Gastroesophageal sphincter (tissue), 3 donors: Measurements from ENCODE around the gene ITGAE.

ENCODE experiments used
- POLR2A ChIP-seq, 2 donors: fragments of 450-650 bp; IDR thresholded peaks; one replicate each; pipeline ENCODE4 v1.6.1; 2017; ENCODE audit warnings: antibody characterized with exemption in 2 of 2, mild to moderate bottlenecking in 2 of 2, moderate library complexity in 1 of 2
- POLR2AphosphoS5 ChIP-seq: sonication (generic); formaldehyde crosslinking; IDR thresholded peaks from one replicate; pipeline ENCODE4 v1.6.1; 2017; ENCODE audit warnings: antibody characterized with exemption
- TF ChIP-seq, protein P1 (sequence below), 4 experiments: fragments of 200-600 bp in 2 of 4; fragments of 450-650 bp in 2 of 4; sonication (generic) in 1 of 4; IDR thresholded peaks; one replicate each; pipeline ENCODE4 v1.5.1; 2017 to 2019; ENCODE audit warnings: antibody characterized with exemption in 4 of 4, mild to moderate bottlenecking in 2 of 4, moderate library complexity in 2 of 4

- TF ChIP-seq POLR2A (IDR thresholded peaks at IDR 0.05) (no peak), POLR2AphosphoS5 (peak; percentile 72)
- TF ChIP-seq, protein P1, sequence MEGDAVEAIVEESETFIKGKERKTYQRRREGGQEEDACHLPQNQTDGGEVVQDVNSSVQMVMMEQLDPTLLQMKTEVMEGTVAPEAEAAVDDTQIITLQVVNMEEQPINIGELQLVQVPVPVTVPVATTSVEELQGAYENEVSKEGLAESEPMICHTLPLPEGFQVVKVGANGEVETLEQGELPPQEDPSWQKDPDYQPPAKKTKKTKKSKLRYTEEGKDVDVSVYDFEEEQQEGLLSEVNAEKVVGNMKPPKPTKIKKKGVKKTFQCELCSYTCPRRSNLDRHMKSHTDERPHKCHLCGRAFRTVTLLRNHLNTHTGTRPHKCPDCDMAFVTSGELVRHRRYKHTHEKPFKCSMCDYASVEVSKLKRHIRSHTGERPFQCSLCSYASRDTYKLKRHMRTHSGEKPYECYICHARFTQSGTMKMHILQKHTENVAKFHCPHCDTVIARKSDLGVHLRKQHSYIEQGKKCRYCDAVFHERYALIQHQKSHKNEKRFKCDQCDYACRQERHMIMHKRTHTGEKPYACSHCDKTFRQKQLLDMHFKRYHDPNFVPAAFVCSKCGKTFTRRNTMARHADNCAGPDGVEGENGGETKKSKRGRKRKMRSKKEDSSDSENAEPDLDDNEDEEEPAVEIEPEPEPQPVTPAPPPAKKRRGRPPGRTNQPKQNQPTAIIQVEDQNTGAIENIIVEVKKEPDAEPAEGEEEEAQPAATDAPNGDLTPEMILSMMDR (IDR thresholded peaks at IDR 0.05): peak in 1 of 4 experiments; percentile 37
Measured at GRCh38 chr17:3667366-3668278, 133.4 kb downstream of the ITGAE start.
